Activated T-cell treated with anti-CD3 and anti-CD28 coated beads, Interleukin-2, amount 50 U/mL, for 48 hours (primary cell): ENCODE measurements around the gene RALGAPA1.

Experiments used
- DNase-seq, 2 experiments: peaks; one replicate each; pipeline ENCODE4 v3.0.0-alpha.2; 2020

Gene RALGAPA1

DNA sequence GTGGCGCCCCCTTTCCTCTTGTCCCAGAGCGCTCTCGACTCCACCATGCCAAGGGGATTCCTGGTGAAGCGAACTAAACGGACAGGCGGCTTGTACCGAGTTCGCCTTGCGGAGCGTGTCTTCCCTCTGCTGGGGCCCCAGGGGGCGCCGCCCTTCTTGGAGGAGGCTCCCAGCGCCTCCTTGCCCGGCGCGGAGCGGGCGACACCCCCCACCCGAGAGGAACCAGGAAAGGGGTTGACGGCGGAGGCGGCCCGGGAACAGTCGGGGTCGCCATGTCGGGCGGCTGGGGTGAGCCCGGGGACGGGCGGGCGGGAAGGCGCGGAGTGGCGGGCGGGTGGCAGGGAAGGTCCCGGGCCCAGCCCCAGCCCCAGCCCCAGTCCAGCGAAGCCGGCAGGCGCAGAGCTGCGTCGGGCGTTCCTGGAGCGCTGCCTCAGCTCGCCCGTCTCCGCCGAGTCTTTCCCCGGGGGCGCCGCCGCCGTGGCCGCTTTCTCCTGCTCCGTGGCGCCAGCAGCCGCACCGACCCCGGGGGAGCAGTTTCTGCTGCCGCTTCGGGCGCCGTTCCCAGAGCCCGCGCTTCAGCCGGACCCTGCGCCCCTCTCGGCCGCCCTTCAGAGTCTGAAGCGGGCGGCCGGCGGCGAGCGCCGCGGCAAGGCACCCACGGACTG is 274.8 kb downstream of the RALGAPA1 start:
- peak; percentile 34 to 46 for DNase-seq

DNA sequence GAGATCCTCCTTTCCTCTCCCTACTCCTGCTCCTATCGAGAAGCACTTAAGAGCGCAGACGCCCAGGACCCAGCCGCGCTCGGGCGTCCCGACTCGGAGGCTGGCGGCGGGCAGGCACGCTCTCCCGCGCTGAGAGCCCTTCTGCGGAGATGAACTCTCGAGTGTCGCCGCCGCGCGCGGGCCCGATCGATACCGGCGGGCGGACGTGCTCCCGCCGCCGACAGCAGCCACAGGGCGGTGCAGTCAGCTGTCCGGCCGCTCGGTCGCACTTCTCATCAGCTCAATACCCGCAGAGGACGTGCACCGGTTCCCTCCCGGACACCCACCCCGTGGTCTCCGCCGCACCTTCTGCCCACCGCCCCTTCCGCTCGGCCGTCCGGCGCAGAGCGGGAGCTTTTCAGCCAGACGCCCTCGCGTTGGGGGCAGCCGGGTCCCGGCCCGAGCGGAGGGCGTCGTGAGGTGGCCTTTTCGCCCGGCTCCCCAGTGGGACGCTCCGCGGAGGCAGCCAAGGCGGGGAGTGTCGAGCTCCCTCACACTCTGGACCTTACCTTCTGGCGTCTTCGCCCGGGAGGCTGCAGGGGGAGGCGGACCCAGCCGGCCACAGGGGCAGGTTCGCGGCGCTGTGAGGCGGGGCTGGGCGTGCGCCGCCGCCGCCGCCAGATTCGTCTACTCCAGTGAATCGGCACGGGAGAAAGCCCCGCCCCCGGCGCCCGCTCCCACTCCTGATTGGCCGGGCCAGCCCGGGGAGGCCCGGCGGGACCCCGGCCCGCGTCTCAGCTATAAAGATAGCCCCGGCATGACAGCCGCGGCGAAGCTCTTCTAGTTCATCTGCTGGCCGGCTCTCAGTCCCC is 275.5 kb downstream of the RALGAPA1 start, which contains the start of gene INSM2:
INSM2 (plus strand) TSS at position 808 of the 851 bp plus-strand sequence. CDS start 89 bp downstream, outside the sequence.
- peak; percentile 81 to 85 for DNase-seq

DNA sequence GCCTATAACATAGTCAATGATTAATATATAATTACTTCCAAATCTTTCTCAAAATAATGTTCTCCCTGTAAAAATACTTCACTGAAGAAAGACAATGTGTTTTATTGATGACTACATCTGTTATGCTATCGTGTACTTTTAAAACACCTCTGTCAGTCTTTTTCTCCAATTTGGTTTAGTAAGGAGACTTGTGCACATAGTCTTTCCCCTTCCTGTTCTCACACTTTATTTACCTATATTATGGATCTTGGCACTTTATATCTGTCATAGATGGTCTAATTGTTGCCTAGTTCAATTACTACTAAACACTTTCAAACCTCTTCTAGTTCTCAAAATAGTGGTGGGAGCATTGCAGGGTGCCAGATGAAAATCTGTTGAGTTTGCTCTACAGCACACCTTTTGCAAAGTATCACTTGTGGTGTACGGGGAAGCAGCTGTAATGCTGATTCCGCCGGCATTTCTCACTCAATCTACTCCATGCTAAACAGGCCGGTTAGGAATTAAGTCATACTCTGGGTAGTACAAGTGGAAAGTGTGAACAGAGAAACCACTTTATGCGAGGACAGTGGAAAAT is 276.2 kb downstream of the RALGAPA1 start:
- DNase-seq = no peak

DNA sequence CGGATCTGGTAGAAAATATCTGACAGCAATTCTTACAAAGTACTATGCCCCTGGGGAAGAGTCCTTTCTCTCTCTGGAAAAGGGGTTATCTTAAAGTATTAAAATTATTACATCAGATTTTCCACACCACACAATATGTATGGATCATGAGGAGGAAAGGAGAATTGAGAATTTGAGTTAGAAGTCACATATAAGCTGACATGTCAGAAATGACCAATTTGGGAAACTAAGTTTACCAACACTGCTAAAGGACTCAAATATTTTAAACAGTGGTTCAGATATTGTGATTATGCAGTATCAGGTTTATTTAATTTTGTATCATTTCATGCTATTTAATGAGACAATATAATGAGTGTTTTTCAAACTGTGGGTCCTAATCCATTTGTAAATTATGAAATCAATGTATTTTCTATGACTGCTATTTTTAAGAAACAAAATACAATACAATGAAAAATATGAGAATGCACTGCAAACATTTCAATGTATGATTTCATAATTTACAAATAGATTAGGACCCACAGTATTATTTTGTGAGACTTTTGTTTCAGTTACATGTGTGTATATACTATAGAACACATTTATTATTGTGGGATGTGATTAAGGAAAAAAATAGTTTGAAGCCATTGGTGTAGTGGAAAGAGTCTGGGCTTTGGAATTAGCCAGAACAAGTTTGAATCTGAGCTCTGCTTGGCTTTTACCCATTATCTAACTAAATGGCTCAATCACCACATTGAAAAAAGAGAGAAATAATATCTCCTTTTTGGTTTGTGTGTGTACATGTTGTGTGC is 276.9 kb downstream of the RALGAPA1 start:
- DNase-seq = no peak

DNA sequence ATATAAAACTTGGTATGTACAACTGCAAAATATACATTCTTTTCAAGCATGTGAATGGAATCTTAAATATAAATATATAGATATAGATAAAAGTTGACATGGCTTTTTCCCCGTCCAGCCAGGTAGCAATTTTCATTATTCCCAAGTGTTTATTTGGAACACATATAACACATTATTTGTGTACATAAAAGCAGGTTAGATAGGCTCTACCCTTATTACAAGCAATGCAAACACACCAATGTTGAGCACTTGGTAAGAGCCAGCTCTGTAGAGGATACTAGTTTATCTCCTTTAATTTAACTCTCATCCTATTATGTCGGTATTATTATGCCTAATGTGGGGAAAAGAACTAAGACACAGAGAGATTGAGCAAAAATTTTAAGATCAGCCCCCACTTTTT is 282.1 kb downstream of the RALGAPA1 start:
- no peak for DNase-seq

DNA sequence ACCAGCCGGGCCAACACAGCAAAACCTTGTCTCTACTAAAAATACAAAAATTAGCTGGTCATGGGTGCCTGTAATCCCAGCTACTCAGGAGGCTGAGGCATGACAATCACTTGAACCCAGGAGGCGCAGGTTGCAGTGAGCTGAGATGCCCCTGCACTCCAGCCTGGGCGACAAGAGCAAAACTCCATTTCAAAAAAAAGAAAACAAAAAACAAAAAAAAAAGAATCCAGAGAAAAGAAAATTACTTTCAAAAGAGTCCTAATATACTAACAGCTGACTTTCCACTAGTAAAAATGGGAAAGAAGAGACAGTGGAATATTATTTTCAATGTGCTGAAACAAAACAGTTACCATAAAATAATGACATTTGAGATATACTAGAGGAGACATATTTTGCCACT is 283.4 kb downstream of the RALGAPA1 start:
- no peak for DNase-seq

DNA sequence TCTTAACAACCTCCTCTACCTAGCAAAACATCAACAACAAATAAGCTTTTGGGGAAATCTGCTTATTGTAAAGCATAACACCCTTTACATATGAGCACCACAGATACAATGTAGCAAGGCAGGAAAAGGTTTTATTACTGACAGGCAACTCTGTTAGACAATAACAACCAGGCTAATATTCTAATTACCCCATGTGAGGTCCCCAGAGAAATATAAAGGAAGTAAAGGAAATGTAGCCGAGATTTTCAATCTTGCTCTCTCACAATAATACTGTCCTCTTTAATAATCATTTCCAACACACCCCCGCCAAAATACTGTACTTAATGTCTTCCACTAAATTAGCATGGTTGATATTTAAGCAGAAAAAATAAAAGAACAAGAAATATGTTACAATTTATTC is 289.1 kb downstream of the RALGAPA1 start:
- DNase-seq = no peak

DNA sequence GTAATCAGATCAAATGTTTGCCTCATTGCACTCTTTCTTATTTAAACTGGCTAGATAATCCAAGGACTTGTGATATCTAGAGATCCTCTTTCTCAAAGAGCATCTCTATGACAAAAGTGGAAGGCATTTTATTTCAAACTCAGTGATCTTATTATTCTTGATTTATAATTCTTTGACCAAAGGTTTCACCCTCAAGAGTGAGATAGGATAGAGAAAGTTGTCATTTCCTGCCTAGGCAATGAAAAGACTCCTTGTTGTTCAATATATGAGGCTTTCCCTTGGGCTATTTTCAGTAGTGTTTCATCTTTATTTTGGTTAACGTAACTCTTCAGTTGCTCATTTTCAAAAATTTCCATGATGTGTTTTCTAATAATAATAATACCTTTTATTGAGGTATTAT is 293.2 kb downstream of the RALGAPA1 start:
- DNase-seq = no peak

DNA sequence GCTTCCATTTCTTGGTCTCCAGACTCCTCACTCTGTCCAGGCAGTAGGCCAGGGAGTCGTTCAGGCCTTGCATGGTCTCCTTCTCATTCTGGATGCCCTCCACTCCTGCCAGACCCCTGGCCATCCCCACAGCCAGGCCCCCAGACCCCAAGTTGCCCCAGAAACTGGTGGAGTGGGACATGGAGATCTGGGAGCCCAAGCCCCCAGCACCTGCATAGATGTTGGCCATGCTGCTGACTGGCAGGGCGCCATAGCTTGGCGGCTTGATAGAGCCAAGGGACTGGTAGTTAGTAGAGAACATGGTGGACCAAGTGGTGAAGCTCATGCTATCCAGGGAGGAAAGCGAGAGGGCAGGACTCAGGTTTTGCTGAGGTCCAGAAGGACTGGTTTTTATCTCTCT is 296.3 kb downstream of the RALGAPA1 start:
- DNase-seq = no peak

DNA sequence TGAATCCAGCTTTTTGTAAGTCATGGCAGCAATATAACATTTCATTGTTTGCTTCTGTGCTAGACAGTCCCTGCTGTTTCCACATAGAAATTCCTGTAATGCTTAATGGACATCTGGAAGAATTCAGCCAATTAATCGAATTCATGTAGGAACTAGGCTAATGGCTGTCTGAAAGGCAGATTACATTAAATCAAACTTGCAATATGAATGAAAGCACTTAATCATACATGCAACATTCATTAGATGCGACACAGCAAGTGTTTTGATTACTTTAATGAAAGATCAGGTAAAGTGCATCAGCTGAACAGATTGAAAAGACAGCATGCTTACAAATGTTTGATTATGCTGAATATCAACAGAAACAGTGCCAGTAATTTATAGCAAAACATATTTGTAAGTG is 299.2 kb downstream of the RALGAPA1 start:
- no peak for DNase-seq

DNA sequence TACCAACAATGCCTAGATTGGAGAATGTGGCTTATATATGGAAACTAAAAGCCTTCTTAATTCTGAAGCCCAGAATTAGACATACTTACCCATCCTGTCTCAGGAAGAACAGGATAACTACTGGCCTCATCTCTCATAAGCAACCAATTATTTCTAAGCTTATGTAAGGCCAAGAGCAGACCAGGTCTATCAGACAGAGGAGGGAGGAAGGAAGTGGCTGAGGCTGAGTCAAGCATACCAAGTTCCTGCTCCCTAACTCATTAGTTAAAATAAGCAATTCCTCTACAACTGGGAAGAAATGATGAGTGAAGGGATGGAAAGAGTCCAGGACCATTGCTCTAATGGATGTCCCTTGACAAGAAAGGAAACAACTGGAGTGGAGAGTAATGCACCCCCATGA is 302.2 kb downstream of the RALGAPA1 start:
- DNase-seq = no peak

DNA sequence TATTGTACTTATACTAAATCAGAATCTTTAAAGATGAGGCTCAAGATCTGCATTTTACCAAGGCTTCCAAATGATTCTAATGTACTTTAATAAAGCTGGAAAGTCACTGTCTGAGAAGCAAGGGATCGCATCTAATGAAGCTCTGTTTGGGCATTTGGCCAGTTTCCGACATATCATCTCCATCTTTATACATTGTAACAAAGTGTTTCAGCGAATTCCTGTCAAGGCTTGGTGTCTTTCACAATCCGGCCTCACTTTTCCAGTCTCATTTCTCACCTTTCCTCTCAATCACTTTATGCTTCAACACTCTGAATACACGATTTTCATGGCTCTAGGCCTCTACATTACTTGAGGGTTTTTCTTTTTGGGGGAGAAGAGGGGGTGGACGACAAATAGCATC is 302.6 kb downstream of the RALGAPA1 start:
- no peak for DNase-seq

DNA sequence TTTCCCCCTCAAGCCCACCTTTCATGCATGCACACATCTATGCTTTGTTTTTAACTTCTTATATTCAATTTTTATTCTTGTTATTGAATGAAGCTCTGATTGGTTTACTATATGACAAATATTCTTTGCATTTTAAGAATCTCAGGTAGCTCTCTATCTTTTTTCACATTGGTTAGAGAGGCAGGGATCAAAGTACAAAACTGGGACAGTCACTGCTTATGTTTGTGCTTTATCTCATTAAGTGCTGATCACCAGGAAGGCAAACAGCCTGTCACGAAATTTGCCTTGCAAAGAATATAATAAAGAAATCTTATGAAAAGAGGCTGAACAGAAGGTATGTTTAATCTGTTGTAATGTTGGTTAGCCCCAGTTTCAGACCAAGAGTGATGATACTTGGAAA is 304.8 kb downstream of the RALGAPA1 start:
- DNase-seq = no peak

DNA sequence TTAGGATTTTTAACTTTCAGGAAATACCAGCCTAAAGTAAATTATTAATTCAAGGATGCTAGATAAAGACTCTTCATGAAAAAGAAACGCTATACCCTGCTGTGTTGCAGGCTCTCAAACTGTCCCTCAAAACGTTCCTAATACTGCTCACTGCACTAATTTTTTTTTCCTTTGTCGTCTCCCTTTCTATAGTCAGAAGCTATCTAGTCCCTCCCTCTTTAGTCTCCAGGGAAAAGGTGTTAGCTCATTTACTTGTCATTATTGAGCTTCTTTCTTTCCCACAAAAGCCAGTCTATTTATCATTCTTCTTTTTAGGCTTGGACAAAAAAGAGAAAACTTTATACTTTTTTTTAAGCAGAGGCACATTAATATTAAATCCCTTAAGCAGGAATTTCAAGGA is 305.4 kb downstream of the RALGAPA1 start:
- no peak for DNase-seq

DNA sequence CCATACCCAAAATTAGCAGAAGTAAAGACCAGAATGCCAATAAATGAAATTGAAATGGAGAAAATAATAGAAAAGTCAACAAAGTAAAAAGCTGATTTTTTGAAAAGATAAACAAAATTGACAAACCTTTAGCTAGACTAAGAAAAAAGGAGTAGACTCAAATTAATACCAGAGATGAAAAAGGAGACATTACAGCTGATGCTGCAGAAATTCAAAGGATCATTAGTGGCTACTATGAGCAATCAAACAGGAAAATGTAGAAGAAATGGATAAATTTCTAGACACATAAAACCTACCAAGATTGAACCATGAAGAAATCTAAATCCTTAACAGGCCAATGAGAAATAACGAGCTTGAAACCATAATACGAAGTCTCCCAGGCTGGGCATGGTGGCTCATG is 309.9 kb downstream of the RALGAPA1 start:
- DNase-seq = no peak

DNA sequence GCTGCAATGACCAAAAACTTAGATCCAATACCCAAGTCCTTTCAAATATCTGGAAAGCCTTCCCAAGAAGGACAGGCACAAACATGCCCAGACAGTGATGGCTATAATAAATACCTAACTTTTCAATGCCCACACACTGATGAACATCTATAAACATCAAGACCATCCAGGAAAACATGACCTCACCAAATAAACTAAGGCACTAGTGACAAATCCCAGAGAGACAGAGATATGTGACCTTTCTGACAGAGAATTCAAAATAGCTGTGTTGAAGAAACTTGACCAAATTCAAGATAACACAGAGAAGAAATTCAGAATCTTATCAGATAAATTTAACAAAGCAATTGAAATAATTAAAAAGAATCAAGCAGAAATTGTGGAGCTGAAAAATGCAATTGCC is 313.8 kb downstream of the RALGAPA1 start:
- DNase-seq = no peak

DNA sequence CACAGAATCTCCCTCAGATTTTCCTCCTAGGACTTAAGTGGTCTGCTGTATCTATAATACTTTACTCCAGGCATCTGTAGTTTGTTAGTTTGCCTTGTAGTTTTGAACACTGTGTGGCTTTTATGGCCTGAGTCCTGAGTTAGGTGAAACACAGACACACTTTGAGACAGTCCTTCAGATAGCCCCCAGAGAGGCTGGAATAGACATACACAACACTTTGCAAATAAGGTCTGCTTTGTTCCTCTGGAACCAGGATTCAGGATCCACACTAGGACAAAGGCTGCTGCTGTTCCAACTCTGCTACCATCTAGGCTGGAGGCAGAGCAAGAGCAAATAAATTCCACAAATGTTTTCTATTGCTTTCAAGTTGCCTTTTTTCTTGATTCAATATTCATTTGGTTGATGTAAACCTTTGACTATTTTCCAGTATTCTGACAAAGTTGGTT is 316.5 kb downstream of the RALGAPA1 start:
- DNase-seq = no peak
